Measurements from ENCODE around the gene DCAF8.

DNA sequence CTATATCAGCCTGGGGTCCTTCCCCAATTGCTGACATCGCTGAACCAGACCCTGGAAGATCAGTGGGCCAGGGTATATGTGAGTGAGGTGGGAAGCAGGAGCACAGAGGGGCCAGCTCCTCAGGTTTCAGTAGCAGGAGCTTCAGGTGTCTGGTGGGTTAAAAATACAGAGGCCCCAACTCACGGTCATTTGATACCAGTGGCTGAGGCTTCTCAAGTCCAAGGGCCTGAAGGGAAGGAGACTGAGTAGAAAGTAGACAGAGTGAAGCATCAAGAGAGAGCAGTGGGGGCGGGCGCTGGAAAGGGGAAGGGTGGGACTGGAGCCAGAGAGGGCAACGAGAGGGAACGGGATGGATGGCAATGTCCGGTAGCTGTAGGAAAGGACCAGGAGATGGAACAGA is 74.0 kb downstream of the DCAF8 start:
- TF ChIP-seq POLR2AphosphoS5 (IDR thresholded peaks at IDR 0.05; ENCODE audit: low read depth) (no peak), CTCF (IDR thresholded peaks at IDR 0.05; ENCODE audit: insufficient read depth, low read length) (no peak), GABPA (IDR thresholded peaks at IDR 0.05; ENCODE audit: low read depth) (no peak), SPI1 (IDR thresholded peaks at IDR 0.05; ENCODE audit: borderline replicate concordance, low read depth) (no peak)
- TF ChIP-seq, protein P1, sequence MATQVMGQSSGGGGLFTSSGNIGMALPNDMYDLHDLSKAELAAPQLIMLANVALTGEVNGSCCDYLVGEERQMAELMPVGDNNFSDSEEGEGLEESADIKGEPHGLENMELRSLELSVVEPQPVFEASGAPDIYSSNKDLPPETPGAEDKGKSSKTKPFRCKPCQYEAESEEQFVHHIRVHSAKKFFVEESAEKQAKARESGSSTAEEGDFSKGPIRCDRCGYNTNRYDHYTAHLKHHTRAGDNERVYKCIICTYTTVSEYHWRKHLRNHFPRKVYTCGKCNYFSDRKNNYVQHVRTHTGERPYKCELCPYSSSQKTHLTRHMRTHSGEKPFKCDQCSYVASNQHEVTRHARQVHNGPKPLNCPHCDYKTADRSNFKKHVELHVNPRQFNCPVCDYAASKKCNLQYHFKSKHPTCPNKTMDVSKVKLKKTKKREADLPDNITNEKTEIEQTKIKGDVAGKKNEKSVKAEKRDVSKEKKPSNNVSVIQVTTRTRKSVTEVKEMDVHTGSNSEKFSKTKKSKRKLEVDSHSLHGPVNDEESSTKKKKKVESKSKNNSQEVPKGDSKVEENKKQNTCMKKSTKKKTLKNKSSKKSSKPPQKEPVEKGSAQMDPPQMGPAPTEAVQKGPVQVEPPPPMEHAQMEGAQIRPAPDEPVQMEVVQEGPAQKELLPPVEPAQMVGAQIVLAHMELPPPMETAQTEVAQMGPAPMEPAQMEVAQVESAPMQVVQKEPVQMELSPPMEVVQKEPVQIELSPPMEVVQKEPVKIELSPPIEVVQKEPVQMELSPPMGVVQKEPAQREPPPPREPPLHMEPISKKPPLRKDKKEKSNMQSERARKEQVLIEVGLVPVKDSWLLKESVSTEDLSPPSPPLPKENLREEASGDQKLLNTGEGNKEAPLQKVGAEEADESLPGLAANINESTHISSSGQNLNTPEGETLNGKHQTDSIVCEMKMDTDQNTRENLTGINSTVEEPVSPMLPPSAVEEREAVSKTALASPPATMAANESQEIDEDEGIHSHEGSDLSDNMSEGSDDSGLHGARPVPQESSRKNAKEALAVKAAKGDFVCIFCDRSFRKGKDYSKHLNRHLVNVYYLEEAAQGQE (IDR thresholded peaks at IDR 0.05; ENCODE audit: insufficient replicate concordance, low read depth), result no peak

All from HL-60 (cell line).